Left ventricle myocardium inferior (tissue), 1 donor: Measurements from ENCODE around the gene PLA2G2F. TPM values are rescaled to one million over a fixed set of nuclear protein-coding genes. Genes with fewer than 3 reads are reported as not detected.

Source experiments
- DNase-seq: peaks from one replicate; pipeline ENCODE4 v3.0.0-alpha.2; 2020
- H3K27ac ChIP-seq: fragments of 200-600 bp; replicated peaks from 2 replicates; pipeline ENCODE4 v1.8.0; 2021
- H3K27me3 ChIP-seq: fragments of 200-600 bp; 2 replicates; pipeline ENCODE4 v1.8.0; 2021; ENCODE audit warnings: low read depth
- H3K36me3 ChIP-seq: fragments of 200-600 bp; 2 replicates; pipeline ENCODE4 v1.8.0; 2021
- H3K4me1 ChIP-seq: fragments of 200-600 bp; 2 replicates; pipeline ENCODE4 v1.8.0; 2021
- H3K4me3 ChIP-seq: fragments of 200-600 bp; 2 replicates; pipeline ENCODE4 v1.8.0; 2021; ENCODE audit warnings: mild to moderate bottlenecking, moderate library complexity
- H3K9me3 ChIP-seq: fragments of 200-600 bp; replicated peaks from 2 replicates; pipeline ENCODE4 v1.8.0; 2021
- CTCF ChIP-seq: fragments of 200-600 bp; IDR thresholded peaks from 2 replicates; pipeline ENCODE4 v1.8.0; 2021; ENCODE audit warnings: antibody characterized with exemption, mild to moderate bottlenecking, borderline replicate concordance
- intact Hi-C: fragments of 100-400 bp; cut with micrococcal nuclease; formaldehyde crosslinking; loops from one replicate; pipeline ENCODE4 v1.11.0; 2022
- total RNA-seq: library from RNA; stranded (reverse); fragmentation: NEBNext Ultra II Directional; extraction: Animal tissue kit (Norgen Biotek cat#: 25700); gene quantifications from one replicate; pipeline ENCODE4 v1.2.1, GENCODE V29; 2021
- donor health status: DM: no; HTN: yes; CAD: no; lungs with severe emphysema.

The PLA2G2F gene
- total RNA-seq, 1 donor from 2014 or later, result not detected

- peaks cover 34% of the 10 kb centered on the region for H3K4me1 ChIP-seq
- intact Hi-C loops, result no loop called here
- H3K27me3 ChIP-seq, result peaks cover 71% of the 10 kb centered on the region
- no peaks in the 10 kb centered on the region for H3K9me3 ChIP-seq
- TF ChIP-seq CTCF, result no peak
- DNase-seq, result no peak
- no peak overlapping the region for H3K27ac ChIP-seq
- H3K4me3 ChIP-seq, result no peak overlapping the region
- H3K36me3 ChIP-seq, result no peaks in the 10 kb centered on the region
These were observed 51.4 kb downstream of the PLA2G2F start for GRCh38 chr1:20190256-20191160.

GRCh38 chr1:20191266-20191825, 52.2 kb downstream of the PLA2G2F start:
- H3K27me3 ChIP-seq, result peaks cover 62% of the 10 kb centered on the region
- no peak overlapping the region for H3K4me3 ChIP-seq
- no peak for DNase-seq
- H3K9me3 ChIP-seq, result no peaks in the 10 kb centered on the region
- no peaks in the 10 kb centered on the region for H3K36me3 ChIP-seq
- H3K27ac ChIP-seq, result no peak overlapping the region
- no peak for TF ChIP-seq CTCF
- peaks cover 25% of the 10 kb centered on the region for H3K4me1 ChIP-seq
- intact Hi-C loops, result no loop called here

GRCh38 chr1:20192364-20192763, 53.2 kb downstream of the PLA2G2F start:
- Histone ChIP-seq H3K4me3 (no peak overlapping the region), H3K27ac (no peak overlapping the region), H3K27me3 (peaks cover 63% of the 10 kb centered on the region), H3K4me1 (peaks cover 17% of the 10 kb centered on the region), H3K9me3 (no peaks in the 10 kb centered on the region), H3K36me3 (no peaks in the 10 kb centered on the region)
- no peak for DNase-seq
- no peak for TF ChIP-seq CTCF
- intact Hi-C loops, result no loop called here

GRCh38 chr1:20192871-20193411, 53.8 kb downstream of the PLA2G2F start:
- Histone ChIP-seq H3K4me1 (peaks cover 11% of the 10 kb centered on the region), H3K27me3 (peaks cover 63% of the 10 kb centered on the region), H3K36me3 (no peaks in the 10 kb centered on the region), H3K4me3 (no peak overlapping the region), H3K9me3 (no peaks in the 10 kb centered on the region), H3K27ac (no peak overlapping the region)
- intact Hi-C loops, result no loop called here
- no peak for DNase-seq
- TF ChIP-seq CTCF, result no peak

- Histone ChIP-seq H3K4me1 (peaks cover 5% of the 10 kb centered on the region), H3K4me3 (no peak overlapping the region), H3K9me3 (no peaks in the 10 kb centered on the region), H3K27ac (no peak overlapping the region), H3K27me3 (peaks cover 68% of the 10 kb centered on the region), H3K36me3 (no peaks in the 10 kb centered on the region)
- TF ChIP-seq CTCF, result no peak
- intact Hi-C loops, result no loop called here
- no peak for DNase-seq
These were observed 55.1 kb downstream of the PLA2G2F start for GRCh38 chr1:20194224-20194623.
